MCF 10A (cell line): Measurements from ENCODE around the gene CACNG3. TPM values are rescaled to one million over a fixed set of nuclear protein-coding genes. Genes with fewer than 3 reads are reported as not detected.

ENCODE experiments used
- BruUV-seq: library from RNA; stranded (reverse); fragments of 400-500 nt; replicated peaks from 2 replicates; lab custom pipeline; 2021; lab: Mats Ljungman, UMichigan
- CTCF ChIA-PET: fragments of 300-600 bp; sonication (Branson Sonifier 250); formaldehyde crosslinking; extraction: SDS; loops from one replicate; lab custom pipeline; 2021; ENCODE audit warnings: antibody characterized with exemption, inconsistent platforms; lab: Yijun Ruan, JAX
- POLR2A ChIA-PET: fragments of 300-600, 350-650 bp; sonication (Branson Sonifier 250); formaldehyde crosslinking; extraction: SDS; loops from one replicate; lab custom pipeline; 2020; ENCODE audit warnings: antibody characterized with exemption, inconsistent platforms; lab: Yijun Ruan, JAX
- DNase-seq: peaks from one replicate; pipeline ENCODE4 v3.0.0-alpha.2; 2018; ENCODE audit not compliant: unreplicated experiment
- H3K27ac Mint-ChIP-seq: one replicate; pipeline ENCODE4 v1.8.0; 2022; ENCODE audit warnings: mild to moderate bottlenecking, low read depth, mixed read lengths; ENCODE audit not compliant: unreplicated experiment
- H3K27me3 Mint-ChIP-seq: one replicate; pipeline ENCODE4 v1.8.0; 2022; ENCODE audit warnings: mixed read lengths; ENCODE audit not compliant: insufficient read depth, unreplicated experiment
- H3K36me3 Mint-ChIP-seq: one replicate; pipeline ENCODE4 v1.8.0; 2022; ENCODE audit warnings: mild to moderate bottlenecking, moderate library complexity, mixed read lengths; ENCODE audit not compliant: insufficient read depth, unreplicated experiment
- H3K4me1 Mint-ChIP-seq: one replicate; pipeline ENCODE4 v1.8.0; 2022; ENCODE audit warnings: mixed read lengths; ENCODE audit not compliant: insufficient read depth, unreplicated experiment
- H3K4me3 Mint-ChIP-seq: one replicate; pipeline ENCODE4 v1.8.0; 2022; ENCODE audit warnings: mild to moderate bottlenecking, moderate library complexity, mixed read lengths; ENCODE audit not compliant: unreplicated experiment
- H3K9me3 Mint-ChIP-seq: one replicate; pipeline ENCODE4 v1.8.0; 2022; ENCODE audit warnings: mixed read lengths; ENCODE audit not compliant: unreplicated experiment
- CTCF ChIP-seq: fragments of 200-600 bp; IDR thresholded peaks from one replicate; pipeline ENCODE4 v1.8.0; 2022; ENCODE audit warnings: antibody characterized with exemption, mild to moderate bottlenecking; ENCODE audit not compliant: unreplicated experiment
- intact Hi-C: fragments of 100-400 bp; cut with micrococcal nuclease; formaldehyde crosslinking; loops from 2 replicates; pipeline ENCODE4 v1.14.1; 2022
- total RNA-seq: library from RNA; stranded (reverse); gene quantifications from 2 replicates; pipeline ENCODE4 v1.2.3, GENCODE V29; 2022

The CACNG3 gene
- total RNA-seq, 1 experiment from 2014 or later = not detected

DNA sequence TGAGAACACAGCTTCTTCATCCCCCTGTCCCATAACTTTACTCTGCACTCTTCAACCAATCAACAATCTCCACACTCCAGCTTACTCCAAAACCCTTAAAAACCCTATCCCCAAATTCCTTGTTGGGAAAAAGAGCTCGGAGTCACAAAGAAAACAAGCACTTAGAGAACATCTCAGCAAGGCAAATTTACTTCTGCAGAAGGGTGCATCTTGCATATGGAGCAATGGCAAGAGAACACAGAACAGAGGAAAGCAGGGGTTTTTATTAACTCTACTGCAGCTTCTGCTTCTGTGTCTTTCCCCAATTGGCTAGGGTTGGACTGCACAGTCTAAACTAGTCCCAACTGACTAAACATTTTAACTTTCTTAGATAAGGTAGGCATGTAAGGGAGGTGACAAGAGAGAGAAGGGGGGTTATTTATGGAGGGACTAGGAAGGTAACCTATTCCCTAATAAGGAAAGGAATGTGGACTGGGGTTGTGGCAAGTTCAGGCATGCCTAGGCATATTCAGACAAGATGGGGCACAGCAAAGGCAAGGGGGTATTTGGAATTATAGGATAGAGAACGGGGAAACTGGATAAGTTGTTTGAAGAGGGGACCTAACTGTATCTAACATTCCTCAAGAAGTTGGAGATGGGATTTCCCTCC is 125.5 kb downstream of the CACNG3 start:
- BruUV-seq = no TSS peak
- no peak overlapping the region for H3K27ac Mint-ChIP-seq
- intact Hi-C loops = no loop called here
- H3K27me3 Mint-ChIP-seq = no peaks in the 10 kb centered on the region
- ChIA-PET POLR2A (no interaction called here), CTCF (interaction anchor here (1.2 to 1.6 kb wide), 2 partner anchors 11 to 339 kb away, joined by 3 read pairs; no protein-coding TSS in a partner anchor)
- no peaks in the 10 kb centered on the region for H3K36me3 Mint-ChIP-seq
- H3K9me3 Mint-ChIP-seq = peaks cover 15% of the 10 kb centered on the region
- TF ChIP-seq CTCF = no peak
- no peak for DNase-seq
- H3K4me3 Mint-ChIP-seq = no peak overlapping the region
- no peaks in the 10 kb centered on the region for H3K4me1 Mint-ChIP-seq

DNA sequence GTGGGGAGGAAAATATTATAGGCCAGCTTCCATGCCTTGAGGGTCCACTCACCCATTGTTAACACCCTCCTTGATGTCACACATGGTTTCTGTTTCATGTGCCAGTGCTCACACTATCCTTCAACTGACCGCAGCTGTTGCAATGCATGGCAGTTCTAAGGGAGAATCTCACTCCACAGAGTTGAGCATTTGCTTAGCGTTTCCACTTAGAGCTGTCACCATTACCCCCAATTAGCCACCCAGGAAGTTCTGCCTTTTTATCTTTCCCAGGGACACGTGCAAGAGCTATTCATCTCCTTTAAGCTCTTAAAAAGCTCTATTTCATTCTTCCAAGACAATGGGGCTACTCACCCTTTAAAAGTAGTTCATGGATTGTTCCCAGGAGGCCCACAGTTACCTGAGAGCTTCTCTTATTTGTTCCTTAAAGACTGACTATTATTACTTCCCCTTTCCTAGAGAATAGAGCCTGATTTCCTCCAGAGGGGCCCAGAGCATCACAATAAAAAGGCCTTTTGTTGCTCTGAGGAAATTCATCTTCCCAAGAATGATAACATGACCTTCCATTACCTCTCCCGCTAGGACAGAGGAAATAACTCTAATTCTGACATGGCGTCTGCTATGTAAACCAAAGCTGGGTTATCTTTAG is 126.8 kb downstream of the CACNG3 start:
- no peak overlapping the region for H3K4me3 Mint-ChIP-seq
- no peaks in the 10 kb centered on the region for H3K36me3 Mint-ChIP-seq
- DNase-seq = no peak
- ChIA-PET POLR2A (no interaction called here), CTCF (interaction anchor here (0.9 to 1.6 kb wide), 2 partner anchors 27 to 341 kb away, joined by 3 read pairs; no protein-coding TSS in a partner anchor)
- BruUV-seq = no TSS peak
- no peaks in the 10 kb centered on the region for H3K27me3 Mint-ChIP-seq
- no peaks in the 10 kb centered on the region for H3K4me1 Mint-ChIP-seq
- TF ChIP-seq CTCF = no peak
- H3K9me3 Mint-ChIP-seq = peaks cover 15% of the 10 kb centered on the region
- intact Hi-C loops = no loop called here
- no peak overlapping the region for H3K27ac Mint-ChIP-seq

- TF ChIP-seq CTCF = no peak
- H3K4me3 Mint-ChIP-seq = no peak overlapping the region
- ChIA-PET POLR2A (no interaction called here), CTCF (interaction anchor here (0.6 to 0.7 kb wide), 2 partner anchors 112 to 366 kb away, joined by 3 to 4 read pairs; no protein-coding TSS in a partner anchor)
- peaks cover 48% of the 10 kb centered on the region for H3K27me3 Mint-ChIP-seq
- intact Hi-C loops = no loop called here
- no TSS peak for BruUV-seq
- H3K36me3 Mint-ChIP-seq = no peaks in the 10 kb centered on the region
- H3K9me3 Mint-ChIP-seq = no peaks in the 10 kb centered on the region
- no peak overlapping the region for H3K27ac Mint-ChIP-seq
- H3K4me1 Mint-ChIP-seq = no peaks in the 10 kb centered on the region
- DNase-seq = no peak
These were observed 138.2 kb downstream of the CACNG3 start for GRCh38 chr16:24394341-24394740.

DNA sequence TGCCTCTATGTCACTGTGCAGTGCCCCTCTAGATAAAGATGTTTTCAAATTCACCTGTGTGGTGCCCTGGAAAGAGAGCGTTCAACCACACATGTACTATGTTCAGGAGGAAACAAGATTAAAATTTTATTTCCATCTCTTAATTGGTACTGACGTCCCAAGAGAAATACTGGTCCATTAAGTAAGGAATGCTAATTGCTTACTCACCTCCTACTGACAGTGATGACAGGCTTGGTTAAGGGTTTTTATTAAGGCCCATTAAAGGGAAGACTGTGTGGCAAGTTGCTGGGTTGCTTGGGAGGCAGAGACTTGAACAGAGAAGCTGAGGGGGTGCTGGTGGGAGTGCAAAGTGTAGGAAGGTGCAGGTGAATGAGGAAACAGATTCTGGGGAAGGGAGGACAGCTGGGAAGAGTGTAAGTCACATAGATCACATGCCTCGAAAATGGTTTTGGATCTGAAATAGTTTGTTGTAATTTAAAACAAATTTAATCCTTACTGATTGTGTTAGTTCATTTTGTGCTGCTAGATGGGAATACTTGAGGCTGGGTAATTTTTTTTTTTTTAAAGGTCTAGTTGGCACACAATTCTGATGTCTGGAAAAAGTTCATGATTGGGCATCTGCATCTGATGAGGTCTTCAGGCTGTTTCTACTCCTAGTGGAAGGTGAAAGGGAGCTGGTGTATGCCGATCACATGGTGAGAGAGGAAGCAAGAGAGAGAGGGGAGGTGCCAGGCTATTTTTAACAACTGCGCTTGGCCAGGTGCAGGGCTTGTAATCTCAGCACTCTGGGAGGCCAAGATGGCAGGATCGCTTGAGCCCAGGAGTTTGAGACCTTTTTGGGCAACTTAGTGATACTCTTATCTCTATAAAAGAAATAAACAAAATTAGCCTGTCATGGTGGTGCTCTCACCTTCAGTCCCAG is 140.5 kb downstream of the CACNG3 start:
- Mint-ChIP-seq H3K27me3 (peaks cover 51% of the 10 kb centered on the region), H3K9me3 (no peaks in the 10 kb centered on the region), H3K36me3 (no peaks in the 10 kb centered on the region), H3K4me1 (no peaks in the 10 kb centered on the region), H3K27ac (no peak overlapping the region), H3K4me3 (no peak overlapping the region)
- CTCF ChIA-PET = interaction anchor here (0.6 to 0.7 kb wide), 2 partner anchors 8 to 22 kb away, joined by 3 to 5 read pairs; no protein-coding TSS in a partner anchor
- POLR2A ChIA-PET = no interaction called here
- DNase-seq = no peak
- no TSS peak for BruUV-seq
- intact Hi-C loops = no loop called here
- TF ChIP-seq CTCF = no peak
